ENCODE results near the gene SLC26A8.

The SLC26A8 gene

GRCh38 chr6:36042618-36043260, 18.3 kb upstream of the SLC26A8 start:
- Mint-ChIP-seq H3K4me1 (peaks cover 23% of the 10 kb centered on the region), H3K27ac (no peak overlapping the region), H3K36me3 (ENCODE audit: low read depth) (peaks cover 24% of the 10 kb centered on the region), H3K27me3 (ENCODE audit: low read depth, poor library complexity) (no peaks in the 10 kb centered on the region), H3K9me3 (peaks cover 6% of the 10 kb centered on the region), H3K4me3 (no peak overlapping the region)
- DNase-seq, result no peak
- TF ChIP-seq CTCF (IDR thresholded peaks at IDR 0.05), result no peak

- no peak overlapping the region for H3K4me3 Mint-ChIP-seq
- no peaks in the 10 kb centered on the region for H3K27me3 Mint-ChIP-seq (ENCODE audit: low read depth, poor library complexity)
- peaks cover 6% of the 10 kb centered on the region for H3K9me3 Mint-ChIP-seq
- peaks cover 21% of the 10 kb centered on the region for H3K36me3 Mint-ChIP-seq (ENCODE audit: low read depth)
- DNase-seq, result no peak
- peaks cover 23% of the 10 kb centered on the region for H3K4me1 Mint-ChIP-seq
- TF ChIP-seq CTCF (IDR thresholded peaks at IDR 0.05), result no peak
- no peak overlapping the region for H3K27ac Mint-ChIP-seq
Measured at GRCh38 chr6:36040958-36041357, 16.5 kb upstream of the SLC26A8 start.

GRCh38 chr6:36039112-36039511, 14.7 kb upstream of the SLC26A8 start:
- Mint-ChIP-seq H3K4me3 (no peak overlapping the region), H3K27ac (no peak overlapping the region), H3K36me3 (ENCODE audit: low read depth) (peaks cover 24% of the 10 kb centered on the region), H3K4me1 (peaks cover 28% of the 10 kb centered on the region), H3K9me3 (peaks cover 2% of the 10 kb centered on the region), H3K27me3 (ENCODE audit: low read depth, poor library complexity) (no peaks in the 10 kb centered on the region)
- no peak for DNase-seq
- no peak for TF ChIP-seq CTCF (IDR thresholded peaks at IDR 0.05)

GRCh38 chr6:36038120-36038876, 13.9 kb upstream of the SLC26A8 start:
- TF ChIP-seq CTCF (IDR thresholded peaks at IDR 0.05), result no peak
- peaks cover 2% of the 10 kb centered on the region for H3K9me3 Mint-ChIP-seq
- H3K36me3 Mint-ChIP-seq (ENCODE audit: low read depth), result peaks cover 20% of the 10 kb centered on the region
- no peak overlapping the region for H3K4me3 Mint-ChIP-seq
- peak overlapping the region; percentile 83 for H3K27ac Mint-ChIP-seq
- DNase-seq, result no peak
- peaks cover 34% of the 10 kb centered on the region for H3K4me1 Mint-ChIP-seq
- no peaks in the 10 kb centered on the region for H3K27me3 Mint-ChIP-seq (ENCODE audit: low read depth, poor library complexity)

GRCh38 chr6:36035225-36035624, 10.8 kb upstream of the SLC26A8 start:
- no peak overlapping the region for H3K27ac Mint-ChIP-seq
- peaks cover 12% of the 10 kb centered on the region for H3K36me3 Mint-ChIP-seq (ENCODE audit: low read depth)
- H3K27me3 Mint-ChIP-seq (ENCODE audit: low read depth, poor library complexity), result no peaks in the 10 kb centered on the region
- H3K4me1 Mint-ChIP-seq, result peaks cover 39% of the 10 kb centered on the region
- DNase-seq, result no peak
- no peaks in the 10 kb centered on the region for H3K9me3 Mint-ChIP-seq
- H3K4me3 Mint-ChIP-seq, result no peak overlapping the region
- TF ChIP-seq CTCF (IDR thresholded peaks at IDR 0.05), result no peak

GRCh38 chr6:36034441-36034840, 10.0 kb upstream of the SLC26A8 start:
- H3K36me3 Mint-ChIP-seq (ENCODE audit: low read depth), result peaks cover 12% of the 10 kb centered on the region
- H3K27me3 Mint-ChIP-seq (ENCODE audit: low read depth, poor library complexity), result no peaks in the 10 kb centered on the region
- H3K27ac Mint-ChIP-seq, result no peak overlapping the region
- TF ChIP-seq CTCF (IDR thresholded peaks at IDR 0.05), result no peak
- H3K9me3 Mint-ChIP-seq, result no peaks in the 10 kb centered on the region
- no peak for DNase-seq
- H3K4me3 Mint-ChIP-seq, result no peak overlapping the region
- peaks cover 46% of the 10 kb centered on the region for H3K4me1 Mint-ChIP-seq

Data from nephron progenitor cell (in vitro differentiated cells).